Natural killer cell treated with Interleukin-12 subunit alpha and Interleukin-12 subunit beta and Interleukin-15 and Interleukin-18, amount 100 ng/mL, for 72 hours (primary cell): Measurements from ENCODE around the gene EGF. TPM values are rescaled to one million over a fixed set of nuclear protein-coding genes. Genes with fewer than 3 reads are reported as not detected.
A peak's percentile ranks its signal among the peaks of the same experiment; 100 is the strongest.

ENCODE experiments used
- ATAC-seq, 2 donors: fragments of 150-1000 bp; cut with Tn5 transposase in 1 of 2; sonication (Bioruptor Pico), chemical (Tn5 transposase) in 1 of 2; 2 replicates each; pipeline ENCODE4 v1.10.0; 2021
- DNase-seq: peaks from one replicate; pipeline ENCODE4 v3.0.0; 2022; ENCODE audit warnings: low spot score
- H3K27ac Mint-ChIP-seq, 2 donors: 1 replicate in 1 of 2; 2 replicates in 1 of 2; pipeline ENCODE4 v1.8.0; 2022; ENCODE audit warnings: mixed read lengths in 2 of 2, mild to moderate bottlenecking in 1 of 2, moderate library complexity in 1 of 2
- H3K27me3 Mint-ChIP-seq, 2 donors: 1 replicate in 1 of 2; 2 replicates in 1 of 2; pipeline ENCODE4 v1.8.0; 2022; ENCODE audit warnings: mixed read lengths in 2 of 2
- H3K36me3 Mint-ChIP-seq: one replicate; pipeline ENCODE4 v1.8.0; 2022; ENCODE audit warnings: mixed read lengths
- H3K4me1 Mint-ChIP-seq, 2 donors: 1 replicate in 1 of 2; 2 replicates in 1 of 2; pipeline ENCODE4 v1.8.0; 2022; ENCODE audit warnings: low read depth in 2 of 2, mixed read lengths in 2 of 2, mild to moderate bottlenecking in 1 of 2
- H3K4me3 Mint-ChIP-seq: one replicate; pipeline ENCODE4 v1.8.0; 2022; ENCODE audit warnings: mixed read lengths
- H3K9me3 Mint-ChIP-seq: 2 replicates; pipeline ENCODE4 v1.8.0; 2022; ENCODE audit warnings: mixed read lengths
- total RNA-seq, 2 donors: library from RNA; stranded (reverse); gene quantifications; one replicate each; pipeline ENCODE4 v1.2.3, GENCODE V29; 2022

Gene EGF
- total RNA-seq, 2 donors from 2014 or later: not detected

DNA sequence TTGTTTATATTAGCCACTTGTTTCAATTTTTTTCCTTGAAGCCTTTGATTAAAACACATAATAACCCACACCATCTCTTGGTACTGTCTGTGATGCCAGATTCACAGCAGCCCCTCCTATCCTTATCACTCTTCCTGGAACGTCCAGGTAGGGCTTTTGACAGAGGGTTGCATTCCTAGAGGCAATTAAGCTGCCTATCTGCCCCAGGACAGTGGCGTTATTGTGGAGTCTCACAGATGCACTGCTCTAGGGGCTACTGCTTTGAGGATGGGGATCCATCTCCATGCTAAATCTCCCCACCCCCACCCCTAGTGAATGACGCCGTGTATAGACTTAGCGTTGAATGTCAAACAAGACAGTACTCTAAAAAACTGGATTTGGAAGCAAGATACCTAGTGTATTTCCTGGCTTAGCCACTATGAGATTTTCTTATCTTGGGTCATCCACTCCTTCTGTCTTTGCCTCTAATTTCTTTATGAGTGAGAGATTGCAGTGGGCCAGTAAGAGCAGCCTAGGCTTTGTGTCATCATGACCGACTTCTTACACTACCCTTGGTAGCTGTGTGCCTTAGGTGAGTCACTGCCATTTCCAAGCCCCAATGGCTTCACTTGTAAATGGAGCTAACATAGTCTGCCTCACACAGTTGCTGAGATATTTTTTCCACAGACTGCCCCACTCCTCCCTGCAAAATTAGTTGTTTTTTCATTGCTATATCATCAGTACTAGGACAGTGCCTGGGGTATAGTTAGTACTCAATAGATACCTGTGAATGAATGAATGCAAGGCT, 90.9 kb downstream of the EGF start:
- no peaks in the 10 kb centered on the region for H3K36me3 Mint-ChIP-seq
- H3K4me1 Mint-ChIP-seq: peaks cover 5 to 6% of the 10 kb centered on the region in 2 donors
- no peak overlapping the region for H3K27ac Mint-ChIP-seq
- H3K9me3 Mint-ChIP-seq: no peaks in the 10 kb centered on the region
- DNase-seq: no peak
- H3K4me3 Mint-ChIP-seq: no peak overlapping the region
- ATAC-seq: peak in 1 of 2 donors; percentile 54
- H3K27me3 Mint-ChIP-seq: no peaks in the 10 kb centered on the region

DNA sequence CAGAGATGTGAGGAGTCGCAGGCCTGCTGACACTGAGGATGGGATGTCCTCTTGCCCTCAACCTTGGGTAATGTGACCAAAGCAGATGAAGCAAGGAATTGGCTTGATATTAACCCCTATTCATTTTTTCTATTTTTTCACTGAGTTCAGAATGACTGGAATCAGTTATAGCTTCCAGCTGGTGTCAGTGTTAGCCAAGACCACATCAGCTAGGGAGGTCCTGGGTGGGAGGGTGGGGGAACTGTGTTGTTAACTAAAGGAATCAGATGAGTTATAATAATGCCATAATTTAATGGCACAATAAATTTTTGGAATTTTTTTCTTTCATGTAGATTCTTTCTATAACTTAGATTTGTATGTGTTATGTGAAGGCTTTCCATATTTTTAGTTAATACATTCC, 91.9 kb downstream of the EGF start:
- DNase-seq (no peak), ATAC-seq (no peak)
- Mint-ChIP-seq H3K27ac (no peak overlapping the region), H3K9me3 (no peaks in the 10 kb centered on the region), H3K4me1 (peaks cover 5 to 6% of the 10 kb centered on the region in 2 donors), H3K36me3 (no peaks in the 10 kb centered on the region), H3K27me3 (no peaks in the 10 kb centered on the region), H3K4me3 (no peak overlapping the region)

DNA sequence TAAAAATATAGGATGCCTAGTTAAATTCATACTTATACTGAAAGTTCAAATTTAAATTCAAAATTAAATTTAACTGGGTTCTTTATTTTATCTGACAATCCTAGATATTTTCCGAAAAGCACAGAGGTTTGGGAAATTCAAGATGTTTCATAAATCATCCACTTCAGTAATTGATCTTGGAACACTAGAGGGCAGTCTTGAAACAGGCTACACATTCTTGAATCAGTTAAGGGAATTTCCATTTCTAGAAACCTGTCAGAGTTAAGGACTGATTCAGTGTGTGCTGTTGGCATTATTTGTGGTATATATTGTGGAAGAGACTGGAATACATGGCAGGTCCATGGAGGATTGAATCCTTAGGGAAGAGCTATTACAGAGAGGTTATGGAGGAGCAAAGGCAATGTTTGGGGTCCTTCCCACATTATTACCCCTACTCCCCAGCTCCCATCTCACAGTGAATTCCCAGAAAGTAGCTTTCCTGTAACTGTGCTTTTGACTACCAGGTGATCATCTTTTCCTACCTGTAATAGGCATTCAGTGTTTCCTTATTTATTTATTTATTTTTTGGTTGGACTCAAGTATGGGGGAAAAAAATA, 92.9 kb downstream of the EGF start:
- DNase-seq: peak; percentile 69
- ATAC-seq: peak in 1 of 2 donors; percentile 64
- no peaks in the 10 kb centered on the region for H3K27me3 Mint-ChIP-seq
- H3K9me3 Mint-ChIP-seq: no peaks in the 10 kb centered on the region
- no peaks in the 10 kb centered on the region for H3K36me3 Mint-ChIP-seq
- H3K27ac Mint-ChIP-seq: no peak overlapping the region
- no peak overlapping the region for H3K4me3 Mint-ChIP-seq
- peaks cover 5 to 6% of the 10 kb centered on the region in 2 donors for H3K4me1 Mint-ChIP-seq

DNA sequence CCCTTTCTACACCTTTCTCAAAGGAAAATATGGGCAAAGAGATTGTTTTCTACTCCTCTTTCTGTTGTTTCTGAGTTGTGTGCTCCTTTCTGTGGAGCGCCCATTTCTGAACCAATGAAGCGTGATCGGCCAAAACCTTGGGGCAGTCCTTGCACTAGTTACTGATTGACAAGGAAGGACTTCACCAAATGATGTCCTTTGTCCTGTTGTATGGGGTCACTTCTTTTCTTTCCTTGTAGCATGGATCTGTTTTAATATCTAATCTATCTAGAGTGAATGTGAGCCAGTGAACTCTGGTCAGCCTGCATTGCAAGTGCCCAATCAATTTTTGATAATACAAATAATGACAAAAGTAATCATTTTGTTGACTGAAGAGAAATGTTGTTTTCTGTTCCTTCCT, 94.5 kb downstream of the EGF start:
- Mint-ChIP-seq H3K4me3 (no peak overlapping the region), H3K36me3 (no peaks in the 10 kb centered on the region)

DNA sequence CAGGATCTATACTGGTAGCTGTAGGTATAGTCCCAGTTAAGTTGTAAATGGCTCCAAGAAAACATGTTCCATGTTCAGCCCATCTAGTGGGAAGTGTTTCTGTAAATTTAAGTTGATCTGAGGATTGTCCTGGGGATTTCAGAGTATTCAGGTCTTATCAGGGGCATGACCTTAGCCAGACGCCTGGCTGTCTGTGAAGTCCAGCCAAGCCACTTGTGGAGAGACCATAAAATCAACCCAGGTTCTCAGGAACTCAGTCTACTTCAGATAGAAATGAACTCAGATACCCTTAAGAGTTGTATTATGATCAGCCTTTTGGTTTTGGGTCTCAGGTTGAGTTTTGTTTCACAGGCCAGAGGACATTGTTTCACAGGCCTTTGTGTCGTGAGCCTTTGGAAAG, 95.9 kb downstream of the EGF start:
- no peak overlapping the region for H3K4me3 Mint-ChIP-seq
- no peaks in the 10 kb centered on the region for H3K9me3 Mint-ChIP-seq
- H3K4me1 Mint-ChIP-seq: peaks cover 5 to 6% of the 10 kb centered on the region in 2 donors
- ATAC-seq (no peak), DNase-seq (no peak)
- no peaks in the 10 kb centered on the region for H3K36me3 Mint-ChIP-seq
- H3K27ac Mint-ChIP-seq: no peak overlapping the region
- no peaks in the 10 kb centered on the region for H3K27me3 Mint-ChIP-seq

More for the DNA sequence above, 94.5 kb downstream of the EGF start:
- H3K27ac Mint-ChIP-seq: no peak overlapping the region
- DNase-seq (no peak), ATAC-seq (no peak)
- peaks cover 5 to 6% of the 10 kb centered on the region in 2 donors for H3K4me1 Mint-ChIP-seq
- no peaks in the 10 kb centered on the region for H3K27me3 Mint-ChIP-seq
- H3K9me3 Mint-ChIP-seq: no peaks in the 10 kb centered on the region

DNA sequence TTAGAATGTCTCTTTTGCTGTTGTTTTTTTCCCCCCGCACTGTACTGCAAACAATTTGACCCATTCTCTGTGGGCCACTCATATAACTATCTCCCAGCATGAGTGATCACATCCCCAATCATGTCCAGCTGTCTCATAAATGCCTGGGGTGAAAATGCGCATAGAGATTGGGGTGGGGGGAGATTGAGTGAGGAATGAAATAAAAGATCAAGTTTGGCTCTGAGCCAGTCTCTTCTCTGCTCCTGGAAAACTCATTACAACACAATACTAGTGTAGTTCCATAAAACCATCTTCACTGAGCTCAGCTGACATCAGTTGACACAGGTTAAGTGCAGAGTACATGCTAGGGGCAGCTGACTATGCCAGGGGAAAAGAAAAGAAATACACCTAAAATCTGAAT, 96.9 kb downstream of the EGF start:
- H3K27ac Mint-ChIP-seq: no peak overlapping the region
- H3K36me3 Mint-ChIP-seq: no peaks in the 10 kb centered on the region
- no peaks in the 10 kb centered on the region for H3K9me3 Mint-ChIP-seq
- DNase-seq (no peak), ATAC-seq (no peak)
- H3K4me3 Mint-ChIP-seq: no peak overlapping the region
- H3K27me3 Mint-ChIP-seq: peaks cover 3 to 5% of the 10 kb centered on the region in 2 donors
- H3K4me1 Mint-ChIP-seq: peaks cover 5 to 6% of the 10 kb centered on the region in 2 donors

DNA sequence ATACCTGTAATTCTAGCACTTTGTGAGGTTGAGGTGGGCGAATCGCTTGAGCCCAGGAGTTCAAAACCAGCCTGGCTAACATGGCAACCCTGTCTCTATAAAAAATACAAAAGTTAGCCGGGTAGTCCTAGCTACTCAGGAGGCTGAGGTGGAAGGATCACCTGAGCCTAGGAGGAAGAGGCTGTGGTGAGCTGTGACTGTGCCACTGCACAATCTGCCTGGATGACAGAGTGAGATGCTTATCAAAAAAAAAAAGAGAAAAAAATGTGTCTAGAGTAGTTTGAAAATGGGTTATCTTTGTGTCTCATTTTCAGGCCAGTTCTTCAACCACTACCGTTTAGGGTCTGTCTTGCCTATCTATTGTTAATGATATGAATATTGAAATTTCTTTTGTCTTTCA, 98.1 kb downstream of the EGF start:
- DNase-seq: no peak
- H3K4me1 Mint-ChIP-seq: peaks cover under 1 to 3% of the 10 kb centered on the region in 2 donors
- no peak overlapping the region for H3K4me3 Mint-ChIP-seq
- no peaks in the 10 kb centered on the region for H3K9me3 Mint-ChIP-seq
- no peaks in the 10 kb centered on the region for H3K36me3 Mint-ChIP-seq
- no peak for ATAC-seq
- H3K27ac Mint-ChIP-seq: no peak overlapping the region
- H3K27me3 Mint-ChIP-seq: peaks cover 3 to 6% of the 10 kb centered on the region in 2 donors

DNA sequence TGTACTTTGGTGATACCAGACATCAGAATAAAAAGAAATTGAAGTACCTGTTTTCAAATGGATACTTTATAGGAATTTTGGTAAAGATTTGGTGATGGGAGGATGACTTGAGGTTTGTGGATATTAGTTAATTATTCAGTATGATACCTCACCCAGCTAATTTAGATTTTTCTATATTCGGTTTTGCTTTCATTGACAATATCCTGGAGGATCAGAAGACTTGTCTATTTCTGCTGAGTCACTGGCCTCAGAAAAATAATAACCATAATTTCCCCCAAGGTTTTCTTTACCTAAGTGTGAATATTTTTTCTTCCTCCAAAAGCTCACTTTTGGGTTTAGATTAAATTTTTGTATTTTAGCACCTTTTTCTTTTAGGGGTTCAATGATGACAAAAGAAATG, 100.2 kb downstream of the EGF start:
- no peaks in the 10 kb centered on the region for H3K36me3 Mint-ChIP-seq
- H3K9me3 Mint-ChIP-seq: no peaks in the 10 kb centered on the region
- H3K4me3 Mint-ChIP-seq: no peak overlapping the region
- H3K27ac Mint-ChIP-seq: no peak overlapping the region
- DNase-seq (no peak), ATAC-seq (no peak)
- H3K4me1 Mint-ChIP-seq: peaks cover 0 to 3% of the 10 kb centered on the region in 2 donors
- H3K27me3 Mint-ChIP-seq: peaks cover 3 to 6% of the 10 kb centered on the region in 2 donors

DNA sequence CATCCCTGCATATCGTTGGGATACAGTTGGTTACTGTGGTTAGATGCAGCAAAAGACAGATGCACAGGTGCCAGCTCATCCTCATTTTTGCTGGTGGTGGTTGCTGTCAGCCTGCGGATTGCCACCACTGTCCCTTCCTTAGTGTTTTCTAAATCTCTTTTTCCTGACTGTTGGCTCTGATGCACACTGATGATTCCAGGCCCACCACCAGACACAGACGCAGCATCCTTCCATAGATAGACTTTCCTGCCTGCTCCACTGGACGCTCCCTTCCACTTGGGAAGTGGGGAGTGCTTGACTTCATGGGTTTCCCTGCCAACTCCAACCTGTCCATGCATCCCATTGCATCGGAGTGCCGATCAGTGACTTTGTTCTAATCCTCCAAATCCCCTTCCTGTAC, 101.5 kb downstream of the EGF start:
- ATAC-seq: no peak
- H3K27me3 Mint-ChIP-seq: peaks cover 3 to 6% of the 10 kb centered on the region in 2 donors
- H3K4me1 Mint-ChIP-seq: no peaks in the 10 kb centered on the region
- no peak overlapping the region for H3K27ac Mint-ChIP-seq
- H3K4me3 Mint-ChIP-seq: no peak overlapping the region
- no peaks in the 10 kb centered on the region for H3K9me3 Mint-ChIP-seq
- no peak for DNase-seq
- no peaks in the 10 kb centered on the region for H3K36me3 Mint-ChIP-seq

DNA sequence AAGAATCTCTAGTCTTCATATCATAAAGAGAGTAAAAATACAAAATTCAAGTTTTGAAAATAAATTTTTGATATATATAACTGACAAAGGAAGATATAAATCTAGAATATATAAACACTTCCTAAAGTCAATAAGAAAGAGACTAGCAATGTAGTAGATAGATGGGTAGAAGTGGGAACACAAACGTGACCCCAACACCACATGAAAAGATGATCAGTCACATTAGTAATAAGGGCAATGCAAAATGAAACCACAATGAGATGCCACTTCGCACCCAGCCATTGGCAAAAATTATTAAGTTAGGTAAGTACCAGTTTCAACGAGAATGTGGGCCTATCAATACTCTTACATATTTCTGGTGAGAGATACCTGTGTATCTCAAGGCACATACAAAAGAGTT, 106.5 kb downstream of the EGF start:
- ATAC-seq: no peak
- no peaks in the 10 kb centered on the region for H3K9me3 Mint-ChIP-seq
- H3K36me3 Mint-ChIP-seq: no peaks in the 10 kb centered on the region
- peaks cover 2 to 5% of the 10 kb centered on the region in 2 donors for H3K27me3 Mint-ChIP-seq
- no peaks in the 10 kb centered on the region for H3K4me1 Mint-ChIP-seq
- no peak overlapping the region for H3K27ac Mint-ChIP-seq
- H3K4me3 Mint-ChIP-seq: no peak overlapping the region
- DNase-seq: no peak

DNA sequence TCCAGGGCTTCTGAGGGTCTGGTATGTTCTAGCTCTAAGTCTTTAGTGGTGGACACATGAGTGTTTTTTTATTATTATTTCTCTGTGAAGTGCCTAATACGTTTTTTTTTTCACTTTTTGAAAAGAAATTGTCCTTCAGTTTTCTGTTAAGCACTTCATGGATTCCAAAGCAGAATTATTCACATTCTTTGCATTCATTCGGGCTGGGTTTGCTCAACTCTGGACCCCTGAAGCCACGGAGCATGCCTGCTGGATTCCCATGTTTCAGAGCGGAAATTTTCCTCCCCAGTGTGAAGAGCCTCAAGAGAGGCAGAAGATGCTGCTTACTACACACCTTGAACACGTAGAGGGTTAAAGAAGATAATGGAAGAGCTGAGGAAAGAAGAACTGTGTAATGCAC, 107.5 kb downstream of the EGF start:
- H3K36me3 Mint-ChIP-seq: no peaks in the 10 kb centered on the region
- H3K27ac Mint-ChIP-seq: no peak overlapping the region
- ATAC-seq (no peak), DNase-seq (no peak)
- H3K9me3 Mint-ChIP-seq: no peaks in the 10 kb centered on the region
- no peaks in the 10 kb centered on the region for H3K4me1 Mint-ChIP-seq
- peaks cover 0 to 8% of the 10 kb centered on the region in 2 donors for H3K27me3 Mint-ChIP-seq
- no peak overlapping the region for H3K4me3 Mint-ChIP-seq

DNA sequence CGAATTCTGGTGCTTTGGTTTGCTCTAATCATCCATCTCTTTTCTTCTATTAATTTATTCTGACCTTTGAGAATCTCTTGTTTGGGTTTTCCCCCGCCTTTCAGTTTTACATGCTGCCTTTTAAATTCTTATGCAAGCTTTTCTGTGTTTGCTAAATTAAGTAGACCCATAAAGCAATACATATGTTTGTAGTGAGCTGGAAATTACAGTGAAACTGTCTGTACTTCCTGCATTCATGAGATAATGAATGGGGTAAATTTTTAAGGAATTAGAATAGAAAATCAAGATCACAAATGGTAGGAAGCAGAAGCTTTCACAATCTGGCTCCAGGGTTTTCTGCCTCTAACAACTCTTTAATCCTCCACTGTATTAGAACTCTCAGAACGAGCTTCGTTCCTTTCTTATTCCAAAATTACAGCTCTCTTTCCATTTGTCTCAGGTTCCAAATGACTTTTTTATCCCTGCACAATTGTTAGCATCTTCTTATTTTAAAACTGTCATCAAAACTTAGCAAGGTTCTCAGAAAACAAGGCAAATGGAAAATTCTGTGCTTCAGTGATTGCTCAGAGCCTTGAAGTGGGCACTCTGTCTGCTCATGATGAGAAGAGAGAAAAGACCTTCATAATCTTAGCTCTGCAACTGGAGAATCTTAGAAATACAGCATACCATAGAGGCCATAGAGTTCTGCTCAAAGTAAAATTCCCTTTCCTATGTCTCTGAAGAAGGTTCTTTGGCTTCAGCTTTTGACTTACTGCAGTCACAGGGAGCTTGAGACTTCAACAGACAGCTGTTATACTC, 108.2 kb downstream of the EGF start:
- Mint-ChIP-seq H3K9me3 (no peaks in the 10 kb centered on the region), H3K27me3 (peaks cover 0 to 8% of the 10 kb centered on the region in 2 donors), H3K4me3 (no peak overlapping the region), H3K36me3 (no peaks in the 10 kb centered on the region), H3K4me1 (no peaks in the 10 kb centered on the region), H3K27ac (no peak overlapping the region)
- ATAC-seq (no peak), DNase-seq (no peak)

DNA sequence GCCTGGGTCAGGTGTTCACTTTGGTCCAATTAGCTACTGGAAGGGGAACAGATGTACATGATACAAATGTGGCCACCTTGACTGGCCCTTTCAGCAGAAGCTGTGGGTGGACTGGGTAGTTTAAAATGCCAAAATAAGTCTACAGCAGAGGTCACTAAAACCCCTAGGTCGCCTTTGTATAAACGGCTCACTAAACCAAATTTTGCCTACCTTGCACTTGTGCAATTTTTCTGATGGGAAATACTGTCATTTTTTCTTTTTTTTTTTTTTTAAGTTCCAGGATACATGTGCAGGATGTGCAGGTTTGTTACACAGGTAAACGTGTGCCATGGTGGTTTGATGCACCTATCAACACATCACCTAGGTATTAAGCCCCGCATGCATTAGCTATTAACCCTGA, 109.8 kb downstream of the EGF start:
- Mint-ChIP-seq H3K4me1 (no peaks in the 10 kb centered on the region), H3K36me3 (no peaks in the 10 kb centered on the region), H3K9me3 (no peaks in the 10 kb centered on the region), H3K4me3 (no peak overlapping the region), H3K27me3 (peaks cover 3 to 8% of the 10 kb centered on the region in 2 donors), H3K27ac (no peak overlapping the region)
- DNase-seq: no peak
- ATAC-seq: no peak

DNA sequence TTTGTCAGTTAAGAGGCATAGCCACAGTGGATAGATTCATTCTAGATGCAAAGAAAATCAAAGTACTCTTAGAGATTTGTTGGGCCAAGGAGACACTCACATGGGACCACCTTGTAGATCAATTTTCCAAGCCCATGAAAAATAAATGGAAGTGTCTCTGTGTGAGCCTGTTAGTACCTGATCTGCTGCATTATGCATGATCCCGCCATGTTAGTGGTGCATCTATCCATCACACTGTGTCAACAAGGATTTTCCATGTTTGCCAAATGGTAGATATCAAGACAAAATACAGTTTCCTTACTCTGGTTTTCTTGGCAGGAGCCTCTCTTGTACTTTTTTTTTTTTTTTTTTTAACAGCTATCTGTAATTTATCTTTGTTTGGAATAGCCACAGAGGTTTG, 112.4 kb downstream of the EGF start:
- Mint-ChIP-seq H3K27ac (no peak overlapping the region), H3K4me1 (no peaks in the 10 kb centered on the region), H3K36me3 (no peaks in the 10 kb centered on the region), H3K27me3 (peaks cover 3 to 8% of the 10 kb centered on the region in 2 donors), H3K4me3 (no peak overlapping the region), H3K9me3 (no peaks in the 10 kb centered on the region)
- DNase-seq: no peak
- ATAC-seq: no peak
